Panc1 (cell line): ENCODE data around the gene GALNT18.

Experiments used
- CTCF ChIP-seq: fragments of 450-650 bp; IDR thresholded peaks from 2 replicates; pipeline ENCODE4 v1.5.1; 2017; ENCODE audit warnings: mild to moderate bottlenecking
- POLR2AphosphoS5 ChIP-seq: IDR thresholded peaks from 2 replicates; pipeline ENCODE4 v1.6.1; 2012; ENCODE audit warnings: mild to moderate bottlenecking, low read depth, low read length, moderate library complexity
- SIN3A ChIP-seq: IDR thresholded peaks from 2 replicates; pipeline ENCODE4 v1.6.1; 2012; ENCODE audit warnings: low read depth, mild to moderate bottlenecking, low read length, moderate library complexity, borderline replicate concordance; ENCODE audit not compliant: insufficient read depth
- TCF7L2 ChIP-seq: IDR thresholded peaks from 2 replicates; pipeline ENCODE4 v1.6.1; 2011; ENCODE audit warnings: mild to moderate bottlenecking, low read depth, low read length, inconsistent platforms
- TF ChIP-seq, protein P1 (sequence below), 2 experiments: IDR thresholded peaks; 2 replicates each; pipeline ENCODE4 v1.6.1; 2011 to 2012; ENCODE audit warnings: low read depth in 2 of 2, control low read depth in 1 of 2, low read length in 1 of 2, mild to moderate bottlenecking in 1 of 2, moderate library complexity in 1 of 2; ENCODE audit not compliant: insufficient read depth in 1 of 2

DNA sequence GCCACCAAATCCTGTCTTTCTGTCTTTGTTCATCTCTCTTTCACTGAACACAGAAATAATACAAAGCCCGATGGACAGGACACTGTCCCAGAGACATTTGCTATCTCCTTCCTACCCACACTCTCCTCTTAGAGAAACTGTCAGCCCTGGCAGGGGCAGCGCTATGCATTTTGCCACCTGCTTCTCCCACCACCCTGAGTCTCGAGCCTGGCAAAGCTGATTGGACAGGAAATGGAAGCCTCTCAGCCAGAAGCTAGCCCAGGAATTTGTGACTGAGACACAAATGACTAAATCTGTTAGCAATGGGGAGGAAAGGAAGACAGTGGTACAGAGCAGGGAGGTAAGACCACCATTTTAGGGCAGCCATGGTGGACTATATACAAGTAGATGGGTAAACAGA, 14.9 kb upstream of the GALNT18 start:
- TF ChIP-seq CTCF (no peak), POLR2AphosphoS5 (no peak), SIN3A (no peak), TCF7L2 (no peak)
- TF ChIP-seq, protein P1, sequence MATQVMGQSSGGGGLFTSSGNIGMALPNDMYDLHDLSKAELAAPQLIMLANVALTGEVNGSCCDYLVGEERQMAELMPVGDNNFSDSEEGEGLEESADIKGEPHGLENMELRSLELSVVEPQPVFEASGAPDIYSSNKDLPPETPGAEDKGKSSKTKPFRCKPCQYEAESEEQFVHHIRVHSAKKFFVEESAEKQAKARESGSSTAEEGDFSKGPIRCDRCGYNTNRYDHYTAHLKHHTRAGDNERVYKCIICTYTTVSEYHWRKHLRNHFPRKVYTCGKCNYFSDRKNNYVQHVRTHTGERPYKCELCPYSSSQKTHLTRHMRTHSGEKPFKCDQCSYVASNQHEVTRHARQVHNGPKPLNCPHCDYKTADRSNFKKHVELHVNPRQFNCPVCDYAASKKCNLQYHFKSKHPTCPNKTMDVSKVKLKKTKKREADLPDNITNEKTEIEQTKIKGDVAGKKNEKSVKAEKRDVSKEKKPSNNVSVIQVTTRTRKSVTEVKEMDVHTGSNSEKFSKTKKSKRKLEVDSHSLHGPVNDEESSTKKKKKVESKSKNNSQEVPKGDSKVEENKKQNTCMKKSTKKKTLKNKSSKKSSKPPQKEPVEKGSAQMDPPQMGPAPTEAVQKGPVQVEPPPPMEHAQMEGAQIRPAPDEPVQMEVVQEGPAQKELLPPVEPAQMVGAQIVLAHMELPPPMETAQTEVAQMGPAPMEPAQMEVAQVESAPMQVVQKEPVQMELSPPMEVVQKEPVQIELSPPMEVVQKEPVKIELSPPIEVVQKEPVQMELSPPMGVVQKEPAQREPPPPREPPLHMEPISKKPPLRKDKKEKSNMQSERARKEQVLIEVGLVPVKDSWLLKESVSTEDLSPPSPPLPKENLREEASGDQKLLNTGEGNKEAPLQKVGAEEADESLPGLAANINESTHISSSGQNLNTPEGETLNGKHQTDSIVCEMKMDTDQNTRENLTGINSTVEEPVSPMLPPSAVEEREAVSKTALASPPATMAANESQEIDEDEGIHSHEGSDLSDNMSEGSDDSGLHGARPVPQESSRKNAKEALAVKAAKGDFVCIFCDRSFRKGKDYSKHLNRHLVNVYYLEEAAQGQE (IDR thresholded peaks at IDR 0.05; ENCODE audit: insufficient read depth in 1 of 2, low read depth in 2 of 2, low read length in 1 of 2): no peak
